Fibroblast of the aortic adventitia (primary cell): ENCODE data around the gene RNF4. TPM values are rescaled to one million over a fixed set of nuclear protein-coding genes. Genes with fewer than 3 reads are reported as not detected.

Source experiments
- DNase-seq: peaks from one replicate; pipeline ENCODE4 v3.0.0-alpha.2; 2010; ENCODE audit warnings: low read depth
- H3K4me3 ChIP-seq: 2 replicates; pipeline ENCODE4 v1.5.1; 2011; ENCODE audit warnings: low read depth, mild to moderate bottlenecking, control low read depth, low read length, moderate library complexity
- total RNA-seq: library from RNA; depleted of rRNA; stranded (reverse); fragments of >200 nt; gene quantifications from 2 replicates; pipeline ENCODE4 v1.2.3, GENCODE V29; 2012; ENCODE audit warnings: low replicate concordance
- TF ChIP-seq, protein P1 (sequence below): IDR thresholded peaks from 2 replicates; pipeline ENCODE4 v1.5.1; 2011; ENCODE audit warnings: mild to moderate bottlenecking, low read length, control low read depth, inconsistent platforms; ENCODE audit not compliant: insufficient read depth

RNF4 gene
- total RNA-seq, 1 donor: 75.6 TPM

DNA sequence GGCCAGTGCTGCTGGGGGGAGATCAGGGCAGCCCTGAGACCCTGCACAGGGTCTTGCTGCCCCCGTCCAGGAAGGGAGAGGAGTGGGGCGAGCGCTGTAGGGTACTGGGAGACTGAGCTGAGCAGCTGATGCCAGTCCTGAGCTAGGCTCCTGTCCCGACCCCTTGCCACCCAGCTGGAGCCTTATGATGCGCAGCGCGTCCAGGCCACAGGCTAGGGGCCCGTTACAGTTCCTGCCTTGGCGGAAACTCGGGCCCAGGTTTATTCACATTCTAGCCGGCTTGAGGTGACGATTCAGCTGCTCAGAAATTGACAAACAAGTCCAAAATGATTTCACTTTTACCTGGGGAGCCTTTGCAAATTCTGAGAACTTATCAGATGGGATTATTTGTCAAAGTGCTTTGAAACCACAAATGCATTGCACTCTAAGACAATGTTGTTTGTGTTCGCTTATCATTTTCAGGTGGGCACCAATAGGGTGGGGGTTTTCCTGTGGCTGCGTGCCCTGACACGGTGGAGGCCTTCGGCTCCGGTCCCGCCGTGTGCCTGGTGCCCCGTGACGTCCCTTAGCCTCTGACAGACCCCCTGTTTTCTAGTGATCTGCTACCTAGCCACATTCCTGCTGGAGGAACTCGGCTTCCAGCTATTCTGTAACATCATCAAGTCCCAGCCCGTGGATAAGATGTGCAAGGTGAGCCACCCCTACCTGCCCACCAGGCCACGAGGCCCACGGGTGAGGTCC, 31.3 kb upstream of the RNF4 start:
- TF ChIP-seq, protein P1, sequence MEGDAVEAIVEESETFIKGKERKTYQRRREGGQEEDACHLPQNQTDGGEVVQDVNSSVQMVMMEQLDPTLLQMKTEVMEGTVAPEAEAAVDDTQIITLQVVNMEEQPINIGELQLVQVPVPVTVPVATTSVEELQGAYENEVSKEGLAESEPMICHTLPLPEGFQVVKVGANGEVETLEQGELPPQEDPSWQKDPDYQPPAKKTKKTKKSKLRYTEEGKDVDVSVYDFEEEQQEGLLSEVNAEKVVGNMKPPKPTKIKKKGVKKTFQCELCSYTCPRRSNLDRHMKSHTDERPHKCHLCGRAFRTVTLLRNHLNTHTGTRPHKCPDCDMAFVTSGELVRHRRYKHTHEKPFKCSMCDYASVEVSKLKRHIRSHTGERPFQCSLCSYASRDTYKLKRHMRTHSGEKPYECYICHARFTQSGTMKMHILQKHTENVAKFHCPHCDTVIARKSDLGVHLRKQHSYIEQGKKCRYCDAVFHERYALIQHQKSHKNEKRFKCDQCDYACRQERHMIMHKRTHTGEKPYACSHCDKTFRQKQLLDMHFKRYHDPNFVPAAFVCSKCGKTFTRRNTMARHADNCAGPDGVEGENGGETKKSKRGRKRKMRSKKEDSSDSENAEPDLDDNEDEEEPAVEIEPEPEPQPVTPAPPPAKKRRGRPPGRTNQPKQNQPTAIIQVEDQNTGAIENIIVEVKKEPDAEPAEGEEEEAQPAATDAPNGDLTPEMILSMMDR: no peak
- no peak for DNase-seq
- H3K4me3 ChIP-seq: no peak overlapping the region

DNA sequence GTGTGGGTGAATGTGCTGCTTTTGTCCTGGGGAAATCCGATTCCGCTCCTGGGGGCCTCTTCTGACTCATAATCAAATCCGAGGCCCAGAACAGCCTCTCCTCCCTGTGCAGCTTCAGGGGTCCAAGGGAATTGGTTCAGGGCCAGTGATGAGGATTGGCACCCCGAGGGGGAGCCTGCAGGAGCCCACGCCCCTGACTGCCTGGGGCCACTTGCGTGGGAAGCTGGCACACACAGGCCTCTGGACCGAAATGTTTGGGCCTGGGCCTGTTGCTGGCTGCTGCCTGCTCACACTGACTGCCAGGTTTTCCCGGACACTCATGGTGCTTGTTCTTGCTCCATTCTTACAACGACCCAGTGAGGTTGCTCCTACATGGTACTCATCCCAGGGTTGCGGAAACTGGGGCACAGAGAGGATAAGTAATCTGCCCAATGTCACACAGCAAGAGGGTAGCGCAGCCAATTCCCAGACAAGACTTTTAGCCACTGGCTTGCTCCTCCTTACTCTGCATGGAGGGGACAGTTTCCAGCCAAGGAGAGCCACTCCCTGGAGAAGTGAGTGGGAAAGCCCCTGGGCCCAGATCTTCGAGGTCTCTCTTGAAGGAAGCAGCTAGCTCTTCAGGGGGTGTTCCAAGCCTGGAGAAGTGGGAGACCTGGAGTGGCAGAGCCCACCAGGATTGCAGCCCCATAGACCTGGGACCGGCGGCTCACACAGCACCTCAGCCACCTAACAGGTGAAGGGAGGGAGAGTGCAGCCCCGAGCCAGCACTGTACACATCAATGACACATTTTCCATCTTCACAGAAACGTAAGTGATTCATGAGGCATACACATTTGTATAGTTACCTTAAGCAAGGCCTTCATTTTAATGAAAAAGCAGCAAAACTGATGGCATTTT, 29.8 kb upstream of the RNF4 start:
- DNase-seq: peak; percentile 23
- TF ChIP-seq, protein P1: no peak
- no peak overlapping the region for H3K4me3 ChIP-seq

DNA sequence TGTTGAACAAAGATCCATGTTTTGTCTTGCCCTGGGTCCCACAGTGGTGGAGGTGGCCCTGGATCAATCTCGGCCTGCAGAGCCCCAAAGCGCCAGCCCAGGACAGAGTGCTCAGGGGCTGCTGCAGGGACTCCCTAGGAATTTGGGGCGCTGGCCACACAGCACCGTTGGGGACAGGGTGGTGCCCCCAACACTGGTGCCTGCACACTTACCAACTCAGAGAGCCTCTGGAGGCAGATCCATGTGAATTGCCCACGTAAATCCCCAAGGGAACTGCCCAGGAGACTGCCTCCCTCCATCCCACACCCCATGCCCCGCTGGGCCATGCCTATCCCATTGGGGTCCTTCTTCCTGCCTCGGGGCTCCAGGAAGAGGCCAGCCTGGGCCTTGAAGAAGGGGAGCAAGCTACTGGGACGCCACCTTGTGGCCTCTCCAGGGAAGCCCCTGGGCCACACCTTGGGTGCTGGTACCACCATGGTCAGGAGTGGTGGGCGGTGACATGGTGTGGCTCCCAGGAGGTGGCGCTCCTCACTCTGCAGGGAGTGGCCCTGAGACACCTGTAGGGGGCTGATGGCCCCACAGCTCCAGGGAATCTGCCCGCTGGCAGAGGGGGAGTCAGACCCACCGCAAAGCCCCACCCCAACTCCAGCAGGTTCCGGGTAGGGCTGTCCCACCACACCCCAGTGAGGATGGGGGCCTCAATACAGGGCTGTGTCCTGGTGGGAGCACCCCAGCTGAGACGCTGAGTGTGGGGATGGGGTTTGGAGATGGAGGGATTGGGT, 27.3 kb upstream of the RNF4 start:
- DNase-seq: peak; percentile 51
- TF ChIP-seq, protein P1: peak; percentile 70
- no peak overlapping the region for H3K4me3 ChIP-seq

- no peak overlapping the region for H3K4me3 ChIP-seq
- DNase-seq: no peak
- TF ChIP-seq, protein P1: no peak
These were observed 26.5 kb upstream of the RNF4 start for GRCh38 chr4:2442175-2442993.

DNA sequence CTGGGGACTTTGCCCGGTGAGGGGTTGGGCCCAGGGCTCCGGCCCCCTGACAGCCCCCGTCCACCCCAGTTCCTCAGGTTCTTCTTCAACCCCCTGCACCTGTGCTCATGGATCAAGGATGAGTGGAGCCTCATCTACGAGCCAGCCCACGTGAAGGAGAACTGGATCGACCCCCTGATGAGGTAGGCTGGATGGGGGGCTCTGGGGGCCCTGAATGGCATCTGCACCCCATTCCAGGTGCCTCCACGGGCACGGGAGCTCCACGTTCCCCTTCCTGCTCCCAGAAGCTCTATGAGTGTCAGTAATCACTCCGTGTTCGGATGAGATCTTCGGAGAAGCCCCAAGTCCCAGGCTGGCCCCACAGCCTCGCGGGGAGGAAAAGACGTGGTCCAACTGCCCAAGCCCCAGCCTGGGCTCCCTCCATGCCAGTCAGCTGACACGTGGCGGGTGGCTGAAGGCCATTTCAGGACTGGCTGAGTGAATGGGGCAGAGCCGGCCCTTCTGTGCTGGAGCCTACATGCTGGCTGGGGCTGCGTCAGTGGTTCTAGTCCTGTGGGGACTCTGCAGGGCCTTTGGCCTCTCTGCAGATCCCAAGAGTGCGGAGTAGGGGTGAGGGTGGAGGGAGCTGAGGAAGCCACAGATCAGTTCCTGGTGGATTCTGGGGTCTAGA, 25.7 kb upstream of the RNF4 start:
- TF ChIP-seq, protein P1: no peak
- no peak for DNase-seq
- H3K4me3 ChIP-seq: no peak overlapping the region
